Vagina (tissue), 2 donors: ENCODE results near the gene AKAP7. TPM values are rescaled to one million over a fixed set of nuclear protein-coding genes. Genes with fewer than 3 reads are reported as not detected.

Experiments
- DNase-seq, 2 donors: peaks; one replicate each; pipeline ENCODE4 v3.0.0-alpha.2; 2017; ENCODE audit errors: extremely low spot score in 2 of 2
- H3K27ac ChIP-seq: fragments of 200-600 bp; sonication (generic); one replicate; pipeline ENCODE4 v1.5.1; 2019
- H3K27me3 ChIP-seq: fragments of 200-600 bp; sonication (generic); one replicate; pipeline ENCODE4 v1.5.1; 2019
- H3K36me3 ChIP-seq, 2 donors: fragments of 200-600 bp; sonication (generic); one replicate each; pipeline ENCODE4 v1.5.1; 2017 to 2019
- H3K4me1 ChIP-seq: fragments of 200-600 bp; sonication (generic); one replicate; pipeline ENCODE4 v1.5.1; 2019
- H3K4me3 ChIP-seq, 2 donors: fragments of 200-600 bp; sonication (generic); 1 replicate in 1 of 2; 2 replicates in 1 of 2; pipeline ENCODE4 v1.5.1; 2016 to 2019
- H3K9me3 ChIP-seq: fragments of 200-600 bp; sonication (generic); one replicate; pipeline ENCODE4 v1.5.1; 2019
- POLR2A ChIP-seq, 2 donors: fragments of 450-650 bp; IDR thresholded peaks; one replicate each; pipeline ENCODE4 v1.6.1; 2017; ENCODE audit warnings: antibody characterized with exemption in 2 of 2, mild to moderate bottlenecking in 2 of 2, moderate library complexity in 2 of 2
- POLR2AphosphoS5 ChIP-seq, 2 donors: sonication (generic); formaldehyde crosslinking; IDR thresholded peaks; one replicate each; pipeline ENCODE4 v1.9.0; 2017; ENCODE audit warnings: antibody characterized with exemption in 2 of 2, mild to moderate bottlenecking in 2 of 2, low read depth in 1 of 2; ENCODE audit not compliant: insufficient read depth in 1 of 2
- intact Hi-C: fragments of 100-400 bp; cut with DNase I; formaldehyde crosslinking; loops from one replicate; pipeline ENCODE4 v1.15.1; 2023
- total RNA-seq: library from RNA; depleted of rRNA; stranded (reverse); fragments of >200 nt; gene quantifications from one replicate; pipeline ENCODE4 v1.2.3, GENCODE V29; 2016
- TF ChIP-seq, protein P1 (sequence below), 3 experiments: fragments of 450-650 bp in 2 of 3; fragments of 200-600 bp in 1 of 3; sonication (generic) in 1 of 3; IDR thresholded peaks; one replicate each; pipeline ENCODE4 v1.5.1; 2017 to 2019; ENCODE audit warnings: antibody characterized with exemption in 3 of 3, mild to moderate bottlenecking in 2 of 3, moderate library complexity in 2 of 3

The AKAP7 gene
- total RNA-seq, 1 donor from 2014 or later = 6.4 TPM

GRCh38 chr6:131143319-131143718 is 8.1 kb downstream of the AKAP7 start:
- H3K4me1 ChIP-seq = no peaks in the 10 kb centered on the region

GRCh38 chr6:131146865-131147264 is 11.6 kb downstream of the AKAP7 start:
- Histone ChIP-seq H3K27me3 (no peaks in the 10 kb centered on the region), H3K4me1 (no peaks in the 10 kb centered on the region), H3K4me3 (no peak overlapping the region), H3K9me3 (no peaks in the 10 kb centered on the region), H3K27ac (no peak overlapping the region), H3K36me3 (no peaks in the 10 kb centered on the region)
- no peak for DNase-seq
- intact Hi-C loops = no loop called here
- TF ChIP-seq, protein P1, sequence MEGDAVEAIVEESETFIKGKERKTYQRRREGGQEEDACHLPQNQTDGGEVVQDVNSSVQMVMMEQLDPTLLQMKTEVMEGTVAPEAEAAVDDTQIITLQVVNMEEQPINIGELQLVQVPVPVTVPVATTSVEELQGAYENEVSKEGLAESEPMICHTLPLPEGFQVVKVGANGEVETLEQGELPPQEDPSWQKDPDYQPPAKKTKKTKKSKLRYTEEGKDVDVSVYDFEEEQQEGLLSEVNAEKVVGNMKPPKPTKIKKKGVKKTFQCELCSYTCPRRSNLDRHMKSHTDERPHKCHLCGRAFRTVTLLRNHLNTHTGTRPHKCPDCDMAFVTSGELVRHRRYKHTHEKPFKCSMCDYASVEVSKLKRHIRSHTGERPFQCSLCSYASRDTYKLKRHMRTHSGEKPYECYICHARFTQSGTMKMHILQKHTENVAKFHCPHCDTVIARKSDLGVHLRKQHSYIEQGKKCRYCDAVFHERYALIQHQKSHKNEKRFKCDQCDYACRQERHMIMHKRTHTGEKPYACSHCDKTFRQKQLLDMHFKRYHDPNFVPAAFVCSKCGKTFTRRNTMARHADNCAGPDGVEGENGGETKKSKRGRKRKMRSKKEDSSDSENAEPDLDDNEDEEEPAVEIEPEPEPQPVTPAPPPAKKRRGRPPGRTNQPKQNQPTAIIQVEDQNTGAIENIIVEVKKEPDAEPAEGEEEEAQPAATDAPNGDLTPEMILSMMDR (IDR thresholded peaks at IDR 0.05) = no peak
- no peak for TF ChIP-seq POLR2A (IDR thresholded peaks at IDR 0.05)
- TF ChIP-seq POLR2AphosphoS5 (IDR thresholded peaks at IDR 0.05; ENCODE audit: insufficient read depth in 1 of 2, low read depth in 1 of 2) = no peak

More at GRCh38 chr6:131143319-131143718, 8.1 kb downstream of the AKAP7 start:
- DNase-seq = no peak
- Histone ChIP-seq H3K36me3 (no peaks in the 10 kb centered on the region), H3K27ac (no peak overlapping the region), H3K9me3 (no peaks in the 10 kb centered on the region), H3K27me3 (no peaks in the 10 kb centered on the region), H3K4me3 (no peak overlapping the region)
- TF ChIP-seq, protein P1 (IDR thresholded peaks at IDR 0.05) = no peak
- TF ChIP-seq POLR2A (IDR thresholded peaks at IDR 0.05) (no peak), POLR2AphosphoS5 (IDR thresholded peaks at IDR 0.05; ENCODE audit: insufficient read depth in 1 of 2, low read depth in 1 of 2) (no peak)
- intact Hi-C loops = no loop called here

DNA sequence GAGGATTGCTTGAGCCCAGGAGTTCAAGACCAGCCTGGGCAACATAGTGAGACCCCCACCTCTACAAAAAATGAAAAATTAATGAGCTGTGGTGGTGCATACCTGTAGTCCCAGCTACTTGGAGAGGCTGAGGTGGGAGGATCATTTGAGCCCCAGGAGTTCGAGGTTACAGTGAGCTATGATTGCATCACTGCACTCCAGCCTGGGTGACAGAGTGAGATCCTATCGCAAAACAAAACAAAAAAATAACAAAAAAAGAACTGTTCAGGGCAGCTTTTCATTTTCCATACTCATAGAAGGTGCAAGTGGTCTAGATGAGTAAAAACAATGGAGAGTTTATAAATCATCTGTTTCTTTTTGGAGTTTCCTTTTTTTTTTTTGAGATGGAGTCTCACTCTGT is 21.1 kb downstream of the AKAP7 start:
- H3K36me3 ChIP-seq = no peaks in the 10 kb centered on the region
- H3K9me3 ChIP-seq = no peaks in the 10 kb centered on the region
- TF ChIP-seq, protein P1 (IDR thresholded peaks at IDR 0.05) = no peak
- H3K4me3 ChIP-seq = no peak overlapping the region
- no peaks in the 10 kb centered on the region for H3K4me1 ChIP-seq
- intact Hi-C loops = no loop called here
- H3K27ac ChIP-seq = no peak overlapping the region
- H3K27me3 ChIP-seq = no peaks in the 10 kb centered on the region
- no peak for DNase-seq

GRCh38 chr6:131159578-131159977 is 24.3 kb downstream of the AKAP7 start:
- TF ChIP-seq, protein P1 (IDR thresholded peaks at IDR 0.05) = no peak
- TF ChIP-seq POLR2A (IDR thresholded peaks at IDR 0.05) (no peak), POLR2AphosphoS5 (IDR thresholded peaks at IDR 0.05; ENCODE audit: insufficient read depth in 1 of 2, low read depth in 1 of 2) (no peak)

DNA sequence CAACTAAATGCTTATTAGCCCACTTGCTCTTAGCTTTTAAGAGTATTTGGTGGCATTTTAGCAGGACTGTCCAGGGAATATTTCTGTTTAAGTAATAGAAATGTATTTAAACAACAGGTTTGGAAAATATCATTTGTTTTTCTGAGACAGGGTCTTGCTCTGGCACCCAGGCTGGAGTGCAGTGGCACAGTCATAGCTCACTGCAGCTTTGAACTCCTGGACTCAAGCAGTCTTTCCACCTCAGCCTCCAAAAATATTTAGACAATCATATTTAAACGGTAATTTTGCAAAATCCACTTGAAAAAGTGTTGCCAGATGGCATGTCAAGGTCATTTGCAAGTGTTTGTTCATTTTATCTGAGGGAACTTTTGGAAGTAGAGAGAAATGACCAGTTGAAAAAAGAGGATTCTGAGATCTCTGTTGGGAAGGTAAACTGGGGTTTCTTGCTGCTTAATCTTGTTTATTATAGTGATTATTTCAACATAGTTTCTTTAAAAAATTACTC is 25.0 kb downstream of the AKAP7 start:
- no peak for DNase-seq
- TF ChIP-seq, protein P1 (IDR thresholded peaks at IDR 0.05) = no peak
- intact Hi-C loops = no loop called here
- Histone ChIP-seq H3K4me1 (no peaks in the 10 kb centered on the region), H3K27ac (no peak overlapping the region), H3K4me3 (no peak overlapping the region), H3K36me3 (no peaks in the 10 kb centered on the region), H3K27me3 (no peaks in the 10 kb centered on the region), H3K9me3 (no peaks in the 10 kb centered on the region)

More at GRCh38 chr6:131159578-131159977, 24.3 kb downstream of the AKAP7 start:
- intact Hi-C loops = no loop called here
- no peaks in the 10 kb centered on the region for H3K9me3 ChIP-seq
- H3K36me3 ChIP-seq = no peaks in the 10 kb centered on the region
- H3K27ac ChIP-seq = no peak overlapping the region
- no peak for DNase-seq
- no peak overlapping the region for H3K4me3 ChIP-seq
- H3K4me1 ChIP-seq = no peaks in the 10 kb centered on the region
- H3K27me3 ChIP-seq = no peaks in the 10 kb centered on the region
